CD8-positive, alpha-beta memory T cell (primary cell): Measurements from ENCODE around the gene TGM6. TPM values are rescaled to one million over a fixed set of nuclear protein-coding genes. Genes with fewer than 3 reads are reported as not detected.

Source experiments
- CTCF ChIA-PET: fragments of 350-600 bp; sonication (Branson Sonifier 250); formaldehyde crosslinking; loops from one replicate; lab custom pipeline; 2021; ENCODE audit warnings: antibody characterized with exemption; lab: Charles Lee
- POLR2A ChIA-PET: fragments of 350-600 bp; sonication (Branson Sonifier 250); formaldehyde crosslinking; loops from one replicate; lab custom pipeline; 2021; ENCODE audit warnings: antibody characterized with exemption; lab: Charles Lee
- DNase-seq, 5 donors: peaks; one replicate each; pipeline versions ENCODE4 v3.0.0 to v3.0.0-alpha.2; 2020 to 2022; ENCODE audit warnings: mixed read lengths in 1 of 5
- H3K27ac ChIP-seq: one replicate; pipeline ENCODE4 v1.7.0; 2013; ENCODE audit warnings: low read depth, mild to moderate bottlenecking, low read length, moderate library complexity
- H3K27me3 ChIP-seq: 2 replicates; pipeline ENCODE4 v1.7.0; 2013; ENCODE audit warnings: low read length, mild to moderate bottlenecking; ENCODE audit not compliant: insufficient read depth, poor library complexity, severe bottlenecking
- H3K36me3 ChIP-seq: 2 replicates; pipeline ENCODE4 v1.7.0; 2013; ENCODE audit warnings: mild to moderate bottlenecking, low read length, moderate library complexity; ENCODE audit not compliant: insufficient read depth
- H3K4me1 ChIP-seq: 2 replicates; pipeline ENCODE4 v1.7.0; 2013; ENCODE audit warnings: mild to moderate bottlenecking, low read length, moderate library complexity; ENCODE audit not compliant: insufficient read depth
- H3K4me3 ChIP-seq: 2 replicates; pipeline ENCODE4 v1.7.0; 2013; ENCODE audit warnings: mild to moderate bottlenecking, low read length
- H3K9me3 ChIP-seq: 2 replicates; pipeline ENCODE4 v1.7.0; 2013; ENCODE audit warnings: mild to moderate bottlenecking, low read length
- H3K27ac Mint-ChIP-seq, 8 donors: one replicate each; pipeline ENCODE4 v1.8.0; 2020 to 2021; ENCODE audit warnings: mixed read lengths in 8 of 8, mild to moderate bottlenecking in 6 of 8, inconsistent platforms in 3 of 8, moderate library complexity in 3 of 8
- H3K27me3 Mint-ChIP-seq, 2 donors: one replicate each; pipeline ENCODE4 v1.8.0; 2020 to 2021; ENCODE audit warnings: mixed read lengths in 2 of 2, mild to moderate bottlenecking in 1 of 2, moderate library complexity in 1 of 2
- H3K36me3 Mint-ChIP-seq, 3 donors: one replicate each; pipeline ENCODE4 v1.8.0; 2020 to 2021; ENCODE audit warnings: mixed read lengths in 3 of 3, inconsistent platforms in 1 of 3, mild to moderate bottlenecking in 1 of 3
- H3K4me1 Mint-ChIP-seq, 3 donors: one replicate each; pipeline ENCODE4 v1.8.0; 2020 to 2021; ENCODE audit warnings: mixed read lengths in 3 of 3, inconsistent platforms in 1 of 3, mild to moderate bottlenecking in 1 of 3
- H3K4me3 Mint-ChIP-seq, 7 donors: one replicate each; pipeline ENCODE4 v1.8.0; 2020 to 2021; ENCODE audit warnings: mixed read lengths in 7 of 7, mild to moderate bottlenecking in 6 of 7, moderate library complexity in 4 of 7, inconsistent platforms in 2 of 7
- H3K9me3 Mint-ChIP-seq, 5 donors: one replicate each; pipeline ENCODE4 v1.8.0; 2020 to 2022; ENCODE audit warnings: mixed read lengths in 5 of 5, mild to moderate bottlenecking in 3 of 5, moderate library complexity in 2 of 5, inconsistent platforms in 1 of 5
- polyA plus RNA-seq: library from polyadenylated mRNA; unstranded; fragments of 300-500 nt; fragmentation: Illumina TruSeq; gene quantifications from one replicate; pipeline ENCODE4 v1.2.3, GENCODE V29; 2021
- total RNA-seq, 2 experiments: library from RNA; stranded (reverse); gene quantifications; one replicate each; pipeline ENCODE4 v1.2.3, GENCODE V29; 2021

The TGM6 gene
- total and polyA plus RNA-seq, 3 experiments from 2014 or later, result not detected

- H3K4me3 Mint-ChIP-seq, result no peak overlapping the region
- no peak for DNase-seq
- H3K4me1 Mint-ChIP-seq, result no peaks in the 10 kb centered on the region
- Histone ChIP-seq H3K4me1 (no peaks in the 10 kb centered on the region), H3K9me3 (no peaks in the 10 kb centered on the region), H3K27me3 (no peaks in the 10 kb centered on the region), H3K27ac (no peak overlapping the region), H3K4me3 (no peak overlapping the region), H3K36me3 (no peaks in the 10 kb centered on the region)
- no peak overlapping the region for H3K27ac Mint-ChIP-seq
- peaks cover 4 to 6% of the 10 kb centered on the region in 2 donors for H3K27me3 Mint-ChIP-seq
- CTCF ChIA-PET, result no interaction called here
- no peaks in the 10 kb centered on the region for H3K36me3 Mint-ChIP-seq
- peaks cover 0 to 5% (median 2%) of the 10 kb centered on the region in 5 donors for H3K9me3 Mint-ChIP-seq
- POLR2A ChIA-PET, result no interaction called here
Observed at GRCh38 chr20:2394411-2395055, 13.8 kb downstream of the TGM6 start.

DNA sequence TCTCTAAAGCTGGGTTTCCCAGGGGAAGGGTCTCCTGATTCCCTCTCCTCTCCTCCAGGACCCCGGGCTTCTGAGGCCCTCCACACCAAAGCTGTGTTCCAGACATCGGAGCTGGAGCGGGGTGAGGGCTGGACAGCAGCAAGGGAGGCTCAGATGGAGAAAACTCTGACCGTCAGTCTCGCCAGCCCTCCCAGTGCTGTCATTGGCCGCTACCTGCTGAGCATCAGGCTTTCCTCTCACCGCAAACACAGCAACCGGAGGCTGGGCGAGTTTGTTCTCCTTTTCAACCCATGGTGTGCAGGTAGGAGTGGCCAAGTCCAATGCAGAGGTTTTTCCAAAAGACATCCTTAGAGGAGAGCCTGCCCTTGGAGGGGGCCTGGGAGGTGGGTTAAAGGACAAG lies 14.4 kb downstream of the TGM6 start:
- DNase-seq, result no peak
- Mint-ChIP-seq H3K9me3 (peaks cover 0 to 2% (median 0%) of the 10 kb centered on the region in 5 donors), H3K36me3 (no peaks in the 10 kb centered on the region), H3K27ac (no peak overlapping the region), H3K4me1 (no peaks in the 10 kb centered on the region), H3K27me3 (peaks cover 6% of the 10 kb centered on the region in 2 donors), H3K4me3 (no peak overlapping the region)
- Histone ChIP-seq H3K27me3 (no peaks in the 10 kb centered on the region), H3K9me3 (no peaks in the 10 kb centered on the region), H3K4me3 (no peak overlapping the region), H3K36me3 (no peaks in the 10 kb centered on the region), H3K4me1 (no peaks in the 10 kb centered on the region), H3K27ac (no peak overlapping the region)
- CTCF ChIA-PET, result no interaction called here
- POLR2A ChIA-PET, result no interaction called here

GRCh38 chr20:2396241-2396814 lies 15.6 kb downstream of the TGM6 start:
- Histone ChIP-seq H3K27ac (no peak overlapping the region), H3K27me3 (no peaks in the 10 kb centered on the region), H3K4me3 (no peak overlapping the region), H3K9me3 (no peaks in the 10 kb centered on the region), H3K36me3 (no peaks in the 10 kb centered on the region), H3K4me1 (no peaks in the 10 kb centered on the region)
- Mint-ChIP-seq H3K27me3 (peaks cover 5 to 6% of the 10 kb centered on the region in 2 donors), H3K4me1 (no peaks in the 10 kb centered on the region), H3K27ac (no peak overlapping the region), H3K36me3 (no peaks in the 10 kb centered on the region), H3K4me3 (peak overlapping the region in 1 of 7 donors; percentile 21), H3K9me3 (no peaks in the 10 kb centered on the region)
- no peak for DNase-seq
- ChIA-PET CTCF (no interaction called here), POLR2A (no interaction called here)

DNA sequence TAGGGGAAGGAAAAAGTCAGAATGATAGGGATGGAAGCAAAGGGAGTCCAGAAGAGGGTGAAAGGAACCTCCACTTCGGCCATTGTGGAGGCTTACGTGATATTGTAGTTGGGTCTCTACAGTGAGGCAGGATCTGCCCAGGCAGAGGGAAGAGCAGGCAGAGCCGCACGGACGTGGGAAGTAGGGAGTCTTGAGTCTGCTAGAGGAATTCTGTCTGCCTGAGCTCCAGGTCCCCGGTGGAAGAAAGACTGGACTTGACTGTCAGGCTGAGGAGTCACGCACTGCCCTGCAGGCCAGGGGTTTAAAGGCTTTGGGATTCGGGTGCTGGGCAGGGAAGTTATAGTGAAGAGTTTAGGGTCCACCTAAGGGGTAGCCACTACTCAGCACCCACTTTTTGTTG lies 16.4 kb downstream of the TGM6 start:
- H3K4me3 ChIP-seq, result no peak overlapping the region
- no peaks in the 10 kb centered on the region for H3K9me3 ChIP-seq
- Mint-ChIP-seq H3K27me3 (peaks cover 3 to 6% of the 10 kb centered on the region in 2 donors), H3K4me1 (no peaks in the 10 kb centered on the region), H3K4me3 (no peak overlapping the region), H3K27ac (peak overlapping the region in 1 of 8 donors; percentile 91), H3K36me3 (no peaks in the 10 kb centered on the region), H3K9me3 (no peaks in the 10 kb centered on the region)
- no peaks in the 10 kb centered on the region for H3K27me3 ChIP-seq
- no peak overlapping the region for H3K27ac ChIP-seq
- no peaks in the 10 kb centered on the region for H3K4me1 ChIP-seq
- no peak for DNase-seq
- no peaks in the 10 kb centered on the region for H3K36me3 ChIP-seq
- CTCF ChIA-PET, result no interaction called here
- POLR2A ChIA-PET, result no interaction called here

DNA sequence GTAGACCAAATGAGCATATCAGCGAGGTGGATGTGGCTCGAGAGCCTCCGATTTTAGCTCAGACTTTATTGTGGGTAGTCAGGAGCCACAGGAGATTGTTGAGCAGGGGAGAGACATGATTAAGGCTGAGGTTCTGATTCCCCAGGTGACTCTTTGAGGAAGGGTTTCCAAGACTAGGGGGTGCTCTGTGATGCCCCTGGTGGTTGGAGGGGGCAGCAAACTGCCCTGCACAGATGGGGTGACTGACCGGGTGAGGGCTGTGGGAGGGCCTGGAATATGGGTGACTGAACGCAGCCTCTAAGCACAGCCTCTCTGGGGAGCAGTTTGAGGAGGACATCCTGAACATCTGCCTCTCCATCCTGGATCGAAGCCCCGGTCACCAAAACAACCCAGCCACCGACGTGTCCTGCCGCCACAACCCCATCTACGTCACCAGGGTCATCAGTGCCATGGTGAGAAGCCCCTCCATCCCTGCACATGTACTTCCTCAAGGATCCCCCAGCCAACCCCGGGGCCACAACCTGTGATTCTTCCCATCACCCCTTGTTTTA lies 17.0 kb downstream of the TGM6 start:
- Mint-ChIP-seq H3K4me3 (no peak overlapping the region), H3K27ac (peak overlapping the region in 1 of 8 donors; percentile 91), H3K27me3 (peaks cover 3 to 6% of the 10 kb centered on the region in 2 donors), H3K9me3 (no peaks in the 10 kb centered on the region), H3K36me3 (no peaks in the 10 kb centered on the region), H3K4me1 (no peaks in the 10 kb centered on the region)
- no peaks in the 10 kb centered on the region for H3K27me3 ChIP-seq
- POLR2A ChIA-PET, result no interaction called here
- CTCF ChIA-PET, result no interaction called here
- H3K4me1 ChIP-seq, result no peaks in the 10 kb centered on the region
- H3K9me3 ChIP-seq, result no peaks in the 10 kb centered on the region
- no peaks in the 10 kb centered on the region for H3K36me3 ChIP-seq
- H3K27ac ChIP-seq, result no peak overlapping the region
- DNase-seq, result no peak
- no peak overlapping the region for H3K4me3 ChIP-seq

DNA sequence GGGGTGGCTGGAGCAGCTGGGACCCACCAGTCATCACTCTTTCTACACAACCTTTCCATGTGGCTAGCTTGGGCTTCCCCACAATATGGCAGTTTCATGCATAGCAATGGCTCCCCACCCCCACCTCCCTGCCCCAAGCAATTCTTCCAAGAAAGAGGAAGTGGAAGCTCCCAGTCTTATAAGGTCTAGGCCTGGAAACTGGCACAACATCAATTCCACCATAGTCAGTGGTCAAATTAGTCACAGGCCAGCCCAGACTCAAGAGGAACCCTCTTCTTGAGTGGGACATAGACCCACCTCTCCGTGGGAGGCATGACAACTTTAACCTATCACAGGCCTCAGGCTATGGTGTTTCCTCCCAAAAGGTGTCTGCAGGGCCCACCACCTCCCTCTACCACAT lies 17.7 kb downstream of the TGM6 start:
- no peak for DNase-seq
- CTCF ChIA-PET, result no interaction called here
- no peaks in the 10 kb centered on the region for H3K27me3 ChIP-seq
- no peaks in the 10 kb centered on the region for H3K36me3 ChIP-seq
- no peaks in the 10 kb centered on the region for H3K9me3 ChIP-seq
- Mint-ChIP-seq H3K27ac (no peak overlapping the region), H3K27me3 (peaks cover 3 to 6% of the 10 kb centered on the region in 2 donors), H3K36me3 (no peaks in the 10 kb centered on the region), H3K4me1 (no peaks in the 10 kb centered on the region), H3K9me3 (no peaks in the 10 kb centered on the region), H3K4me3 (no peak overlapping the region)
- POLR2A ChIA-PET, result no interaction called here
- H3K4me3 ChIP-seq, result no peak overlapping the region
- no peak overlapping the region for H3K27ac ChIP-seq
- H3K4me1 ChIP-seq, result no peaks in the 10 kb centered on the region

GRCh38 chr20:2399390-2399789 lies 18.7 kb downstream of the TGM6 start:
- Histone ChIP-seq H3K27ac (no peak overlapping the region), H3K27me3 (no peaks in the 10 kb centered on the region), H3K9me3 (no peaks in the 10 kb centered on the region), H3K4me1 (no peaks in the 10 kb centered on the region), H3K4me3 (no peak overlapping the region), H3K36me3 (no peaks in the 10 kb centered on the region)
- Mint-ChIP-seq H3K36me3 (no peaks in the 10 kb centered on the region), H3K9me3 (no peaks in the 10 kb centered on the region), H3K4me1 (no peaks in the 10 kb centered on the region), H3K27me3 (peaks cover 3 to 6% of the 10 kb centered on the region in 2 donors), H3K4me3 (no peak overlapping the region), H3K27ac (no peak overlapping the region)
- no peak for DNase-seq
- POLR2A ChIA-PET, result no interaction called here
- CTCF ChIA-PET, result no interaction called here

DNA sequence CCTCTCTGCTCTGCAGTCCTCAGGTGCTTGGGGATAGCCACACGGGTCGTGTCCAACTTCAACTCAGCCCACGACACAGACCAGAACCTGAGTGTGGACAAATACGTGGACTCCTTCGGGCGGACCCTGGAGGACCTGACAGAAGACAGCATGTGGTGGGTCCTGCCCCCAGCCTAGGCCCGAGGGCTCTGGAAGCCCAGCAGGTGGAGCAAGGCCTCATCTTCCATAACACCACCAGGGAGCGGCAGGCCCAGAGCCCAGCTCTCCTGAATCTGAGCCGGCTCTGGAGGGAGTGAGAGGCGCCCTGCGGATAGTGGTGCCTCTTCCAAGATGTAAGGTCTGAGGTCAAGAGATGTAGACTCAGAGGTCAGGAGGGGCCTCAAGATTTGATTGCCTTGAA lies 19.6 kb downstream of the TGM6 start:
- ChIA-PET POLR2A (no interaction called here), CTCF (no interaction called here)
- DNase-seq, result no peak
- Histone ChIP-seq H3K9me3 (no peaks in the 10 kb centered on the region), H3K36me3 (no peaks in the 10 kb centered on the region), H3K27ac (no peak overlapping the region), H3K27me3 (no peaks in the 10 kb centered on the region), H3K4me3 (no peak overlapping the region), H3K4me1 (no peaks in the 10 kb centered on the region)
- Mint-ChIP-seq H3K36me3 (peaks cover 0 to 1% (median 0%) of the 10 kb centered on the region in 3 donors), H3K27ac (no peak overlapping the region), H3K4me1 (no peaks in the 10 kb centered on the region), H3K27me3 (peaks cover 7 to 10% of the 10 kb centered on the region in 2 donors), H3K9me3 (peaks cover 0 to 4% (median 0%) of the 10 kb centered on the region in 5 donors), H3K4me3 (no peak overlapping the region)
